Tibial artery (tissue), 4 donors: ENCODE measurements around the gene LIN54.

Experiments
- DNase-seq, 2 donors: peaks; one replicate each; pipeline ENCODE4 v3.0.0-alpha.2; 2019
- H3K27ac ChIP-seq, 2 donors: fragments of 200-600 bp; sonication (generic) in 1 of 2; 1 replicate in 1 of 2; 2 replicates in 1 of 2; pipeline ENCODE4 v1.5.1; 2018 to 2019; ENCODE audit warnings: mild to moderate bottlenecking in 1 of 2
- H3K27me3 ChIP-seq, 2 donors: fragments of 200-600 bp; sonication (generic) in 1 of 2; one replicate each; pipeline versions ENCODE4 v1.5.1 to v1.6.0; 2016 to 2019
- H3K36me3 ChIP-seq, 3 donors: fragments of 200-600 bp; sonication (generic) in 2 of 3; one replicate each; pipeline ENCODE4 v1.5.1; 2016 to 2019; ENCODE audit warnings: mild to moderate bottlenecking in 2 of 3
- H3K4me1 ChIP-seq, 4 donors: fragments of 200-600 bp; sonication (generic) in 2 of 4; 1 replicate in 3 of 4; 2 replicates in 1 of 4; pipeline ENCODE4 v1.5.1; 2016 to 2019
- H3K4me3 ChIP-seq, 2 donors: fragments of 200-600 bp; sonication (generic) in 1 of 2; 1 replicate in 1 of 2; 2 replicates in 1 of 2; pipeline ENCODE4 v1.5.1; 2018 to 2019; ENCODE audit warnings: mild to moderate bottlenecking in 2 of 2
- H3K9me3 ChIP-seq, 3 donors: fragments of 200-600 bp; sonication (generic) in 1 of 3; one replicate each; pipeline ENCODE4 v1.5.1; 2016 to 2019
- intact Hi-C: fragments of 100-400 bp; cut with DNase I; formaldehyde crosslinking; loops from one replicate; pipeline ENCODE4 v1.15.0; 2023; ENCODE audit warnings: low total_unique reads
- TF ChIP-seq, protein P1 (sequence below), 2 experiments: fragments of 200-600 bp in 1 of 2; fragments of 450-650 bp in 1 of 2; IDR thresholded peaks; one replicate each; pipeline ENCODE4 v1.5.1; 2017 to 2019; ENCODE audit warnings: antibody characterized with exemption in 2 of 2, mild to moderate bottlenecking in 1 of 2, moderate library complexity in 1 of 2

Gene LIN54

DNA sequence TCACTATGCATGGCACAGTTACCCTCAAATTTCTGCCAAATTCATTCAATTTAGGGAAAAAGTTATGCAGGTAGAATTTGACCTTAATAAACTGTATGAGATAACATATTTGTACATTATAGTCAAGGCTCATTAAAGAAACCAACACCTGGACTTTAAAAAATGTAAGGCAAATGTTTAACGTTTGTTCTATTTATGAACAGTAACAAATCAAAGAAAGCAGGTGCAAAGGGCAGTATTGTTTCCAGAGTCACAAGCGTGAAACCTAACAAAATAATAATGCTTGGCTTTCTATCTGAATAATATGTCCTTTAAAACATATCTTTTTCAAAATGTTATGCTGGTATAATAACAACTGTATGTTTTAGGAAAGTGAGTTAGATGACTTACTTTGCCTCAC lies 41.2 kb downstream of the LIN54 start:
- peaks cover 7 to 40% (median 24%) of the 10 kb centered on the region in 3 donors for H3K36me3 ChIP-seq
- no peak for DNase-seq
- H3K4me1 ChIP-seq = no peaks in the 10 kb centered on the region
- no peaks in the 10 kb centered on the region for H3K9me3 ChIP-seq
- intact Hi-C loops = no loop called here
- no peaks in the 10 kb centered on the region for H3K27me3 ChIP-seq
- no peak overlapping the region for H3K4me3 ChIP-seq
- TF ChIP-seq, protein P1, sequence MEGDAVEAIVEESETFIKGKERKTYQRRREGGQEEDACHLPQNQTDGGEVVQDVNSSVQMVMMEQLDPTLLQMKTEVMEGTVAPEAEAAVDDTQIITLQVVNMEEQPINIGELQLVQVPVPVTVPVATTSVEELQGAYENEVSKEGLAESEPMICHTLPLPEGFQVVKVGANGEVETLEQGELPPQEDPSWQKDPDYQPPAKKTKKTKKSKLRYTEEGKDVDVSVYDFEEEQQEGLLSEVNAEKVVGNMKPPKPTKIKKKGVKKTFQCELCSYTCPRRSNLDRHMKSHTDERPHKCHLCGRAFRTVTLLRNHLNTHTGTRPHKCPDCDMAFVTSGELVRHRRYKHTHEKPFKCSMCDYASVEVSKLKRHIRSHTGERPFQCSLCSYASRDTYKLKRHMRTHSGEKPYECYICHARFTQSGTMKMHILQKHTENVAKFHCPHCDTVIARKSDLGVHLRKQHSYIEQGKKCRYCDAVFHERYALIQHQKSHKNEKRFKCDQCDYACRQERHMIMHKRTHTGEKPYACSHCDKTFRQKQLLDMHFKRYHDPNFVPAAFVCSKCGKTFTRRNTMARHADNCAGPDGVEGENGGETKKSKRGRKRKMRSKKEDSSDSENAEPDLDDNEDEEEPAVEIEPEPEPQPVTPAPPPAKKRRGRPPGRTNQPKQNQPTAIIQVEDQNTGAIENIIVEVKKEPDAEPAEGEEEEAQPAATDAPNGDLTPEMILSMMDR (IDR thresholded peaks at IDR 0.05) = no peak
- no peak overlapping the region for H3K27ac ChIP-seq

DNA sequence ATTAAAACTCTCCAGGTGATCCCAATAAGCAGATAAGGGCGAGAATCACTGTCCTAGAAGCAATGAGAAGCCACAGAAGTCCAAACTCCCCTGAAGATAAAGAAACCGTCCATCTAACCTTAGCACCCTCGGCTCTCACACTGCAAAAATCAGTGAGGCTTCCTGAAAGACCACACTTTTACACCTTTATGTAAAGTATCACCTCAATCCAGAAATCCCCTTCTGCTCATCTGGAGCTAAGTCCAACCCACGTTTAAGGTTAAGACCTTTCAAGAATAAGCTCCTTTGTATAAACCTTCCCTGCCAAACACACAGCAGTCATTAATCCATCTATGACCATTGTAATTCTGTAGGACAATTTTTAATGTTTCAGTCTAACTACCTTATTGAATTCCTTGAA lies 41.7 kb downstream of the LIN54 start:
- Histone ChIP-seq H3K27ac (no peak overlapping the region), H3K4me3 (no peak overlapping the region), H3K27me3 (no peaks in the 10 kb centered on the region), H3K36me3 (peaks cover 7 to 37% (median 24%) of the 10 kb centered on the region in 3 donors), H3K9me3 (no peaks in the 10 kb centered on the region), H3K4me1 (no peaks in the 10 kb centered on the region)
- TF ChIP-seq, protein P1 (IDR thresholded peaks at IDR 0.05) = no peak
- DNase-seq = no peak
- intact Hi-C loops = no loop called here

DNA sequence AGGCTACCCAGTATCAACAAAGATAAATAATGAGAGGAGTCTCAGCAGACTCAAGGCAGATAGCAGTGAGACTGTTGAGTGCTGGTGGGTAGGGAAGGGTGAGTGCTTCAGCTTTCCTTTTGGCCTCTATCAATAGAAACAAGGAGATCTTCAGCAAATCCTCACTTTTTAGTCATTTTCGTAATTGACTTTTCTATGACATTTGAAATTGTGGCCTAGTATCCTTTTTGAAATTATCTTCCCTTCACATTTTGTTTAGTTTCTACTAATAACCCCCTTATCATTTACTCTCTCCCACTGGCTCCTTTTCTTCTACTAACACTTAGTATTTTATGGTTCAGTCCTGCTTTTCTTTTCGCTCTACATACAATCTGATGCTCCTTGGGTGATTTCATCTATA lies 44.9 kb downstream of the LIN54 start:
- no peaks in the 10 kb centered on the region for H3K9me3 ChIP-seq
- no peak overlapping the region for H3K27ac ChIP-seq
- TF ChIP-seq, protein P1 (IDR thresholded peaks at IDR 0.05) = no peak
- H3K27me3 ChIP-seq = no peaks in the 10 kb centered on the region
- no peaks in the 10 kb centered on the region for H3K4me1 ChIP-seq
- intact Hi-C loops = no loop called here
- no peak overlapping the region for H3K4me3 ChIP-seq
- peaks cover 15 to 44% (median 24%) of the 10 kb centered on the region in 3 donors for H3K36me3 ChIP-seq
- DNase-seq = no peak

DNA sequence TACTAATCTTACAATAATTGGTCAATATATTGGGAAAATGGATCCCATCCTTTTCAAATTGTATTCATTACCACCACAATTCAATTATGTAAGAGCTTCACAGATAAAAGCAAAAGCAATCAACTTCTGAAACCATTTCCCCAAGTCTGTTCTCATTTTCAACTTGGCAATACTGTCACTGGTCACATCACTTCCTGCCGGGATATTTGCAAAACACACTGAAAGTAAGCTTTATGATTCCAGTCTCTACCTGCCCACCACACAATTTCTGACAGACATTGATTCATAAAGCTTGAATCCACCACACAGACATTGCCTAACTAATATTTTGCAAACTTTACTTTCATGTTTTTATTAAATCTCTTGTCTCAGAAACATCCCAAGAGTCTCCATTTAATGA lies 53.6 kb downstream of the LIN54 start:
- H3K4me3 ChIP-seq = no peak overlapping the region
- H3K36me3 ChIP-seq = peaks cover 0 to 17% (median 12%) of the 10 kb centered on the region in 3 donors
- no peak for DNase-seq
- H3K27ac ChIP-seq = no peak overlapping the region
- TF ChIP-seq, protein P1 (IDR thresholded peaks at IDR 0.05) = no peak
- no peaks in the 10 kb centered on the region for H3K27me3 ChIP-seq
- intact Hi-C loops = no loop called here
- H3K9me3 ChIP-seq = no peaks in the 10 kb centered on the region
- H3K4me1 ChIP-seq = no peaks in the 10 kb centered on the region

DNA sequence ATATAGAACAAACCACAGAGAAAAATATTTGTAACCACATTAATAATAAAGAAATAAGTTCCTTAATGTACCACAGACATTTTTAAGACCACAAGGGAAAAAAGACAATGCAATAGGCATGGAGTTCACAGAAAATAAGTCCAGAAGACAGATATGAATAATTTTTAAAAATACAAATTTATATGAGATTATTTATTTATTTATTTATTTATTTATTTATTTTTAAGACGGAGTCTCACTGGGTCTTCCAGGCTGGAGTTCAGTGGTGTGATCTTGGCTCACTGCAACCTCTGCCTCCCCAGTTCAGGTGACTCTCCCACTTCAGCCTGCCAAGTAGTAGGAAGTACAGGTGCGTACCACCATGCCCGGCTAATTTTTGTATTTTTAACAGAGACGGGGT lies 56.4 kb downstream of the LIN54 start:
- H3K4me1 ChIP-seq = no peaks in the 10 kb centered on the region
- DNase-seq = no peak
- H3K27me3 ChIP-seq = no peaks in the 10 kb centered on the region
- no peaks in the 10 kb centered on the region for H3K9me3 ChIP-seq
- intact Hi-C loops = no loop called here
- H3K36me3 ChIP-seq = peaks cover 0 to 4% (median 0%) of the 10 kb centered on the region in 3 donors
- H3K27ac ChIP-seq = no peak overlapping the region
- TF ChIP-seq, protein P1 (IDR thresholded peaks at IDR 0.05) = no peak
- no peak overlapping the region for H3K4me3 ChIP-seq

DNA sequence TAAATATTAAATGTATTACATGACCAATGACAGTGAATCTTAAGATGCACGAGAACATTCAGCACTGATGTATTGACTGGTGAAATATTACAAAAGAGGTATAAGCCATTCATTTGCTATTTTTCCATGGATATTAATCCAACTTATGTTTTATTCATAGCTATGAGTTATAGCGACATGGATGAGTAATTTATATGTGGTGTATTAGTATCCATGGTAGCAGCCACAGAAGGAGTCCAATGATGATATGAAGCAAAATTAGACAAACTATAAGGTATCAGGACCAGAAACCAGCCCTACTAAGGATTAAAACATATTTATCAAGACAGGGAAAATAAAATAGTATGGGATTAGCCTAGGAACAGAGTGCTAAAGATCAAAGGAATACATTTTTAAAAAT lies 59.4 kb downstream of the LIN54 start:
- Histone ChIP-seq H3K36me3 (no peaks in the 10 kb centered on the region), H3K4me3 (no peak overlapping the region), H3K27me3 (no peaks in the 10 kb centered on the region), H3K9me3 (no peaks in the 10 kb centered on the region), H3K4me1 (peaks cover 0 to 9% (median 0%) of the 10 kb centered on the region in 4 donors), H3K27ac (no peak overlapping the region)
- DNase-seq = no peak
- TF ChIP-seq, protein P1 (IDR thresholded peaks at IDR 0.05) = no peak
- intact Hi-C loops = no loop called here
